ENCODE measurements around the gene USP17L26.

USP17L26 gene

GRCh38 chr4:9384126-9384525, 49.7 kb downstream of the USP17L26 start:
- no peak for TF ChIP-seq CTCF (IDR thresholded peaks at IDR 0.05; ENCODE audit: low read depth, low read length, missing control alignments)

More at GRCh38 chr4:9384126-9384525, 49.7 kb downstream of the USP17L26 start:
- no peak overlapping the region for H3K4me3 ChIP-seq (replicated peaks; ENCODE audit: low read depth, low read length)
- DNase-seq (ENCODE audit: extremely low read depth, low read depth), result no peak

Measured in HFF-Myc (cell line).